Activated T-cell treated with anti-CD3 and anti-CD28 coated beads, Interleukin-2, amount 50 U/mL, for 48 hours (primary cell): Measurements from ENCODE around the gene HDDC3.
A peak's percentile ranks its signal among the peaks of the same experiment; 100 is the strongest.

Experiments
- DNase-seq, 2 experiments: peaks; one replicate each; pipeline ENCODE4 v3.0.0-alpha.2; 2020

The HDDC3 gene, protein sequence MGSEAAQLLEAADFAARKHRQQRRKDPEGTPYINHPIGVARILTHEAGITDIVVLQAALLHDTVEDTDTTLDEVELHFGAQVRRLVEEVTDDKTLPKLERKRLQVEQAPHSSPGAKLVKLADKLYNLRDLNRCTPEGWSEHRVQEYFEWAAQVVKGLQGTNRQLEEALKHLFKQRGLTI

DNA sequence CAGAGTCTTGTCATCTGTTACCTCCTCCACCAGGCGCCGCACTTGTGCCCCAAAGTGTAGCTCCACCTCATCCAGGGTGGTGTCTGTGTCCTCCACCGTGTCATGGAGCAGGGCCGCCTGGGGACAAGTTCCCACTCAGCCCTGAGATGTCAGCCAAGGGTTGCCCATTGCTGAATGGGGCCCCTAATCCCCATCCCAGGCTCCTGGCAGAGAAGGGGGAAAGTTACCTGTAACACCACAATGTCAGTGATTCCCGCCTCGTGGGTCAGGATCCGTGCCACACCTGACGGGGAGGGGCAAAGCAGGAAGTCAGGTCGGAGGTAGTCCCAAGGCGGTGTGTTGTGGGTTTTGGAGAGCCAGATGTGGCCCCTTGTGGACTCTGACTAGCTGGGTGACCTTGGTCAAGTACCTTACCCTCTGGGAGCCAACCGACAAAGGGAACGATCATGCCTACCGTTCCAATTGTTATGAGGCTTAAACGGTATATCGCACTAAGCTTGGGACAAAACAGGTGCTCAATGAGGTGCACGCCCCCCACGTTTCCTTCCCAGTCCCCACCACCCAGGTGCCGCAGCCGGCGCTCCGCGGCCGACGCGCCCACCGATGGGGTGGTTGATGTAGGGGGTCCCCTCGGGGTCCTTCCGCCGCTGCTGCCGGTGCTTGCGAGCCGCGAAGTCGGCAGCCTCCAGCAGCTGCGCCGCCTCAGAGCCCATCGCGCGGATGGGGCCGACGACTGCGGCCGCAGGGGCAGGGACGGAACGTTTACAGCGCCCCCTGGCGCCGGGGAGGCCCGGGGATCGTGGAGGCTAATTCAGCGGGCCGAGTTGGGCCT lies at the start of gene HDDC3:
TSS of gene HDDC3 (minus strand) at position 722 of the 832 bp plus-strand sequence. CDS start at position 713, 9 bp downstream.
- peak; percentile 95 to 96 for DNase-seq

GRCh38 chr15:90982135-90982534 lies 49.8 kb upstream of the HDDC3 start:
- no peak for DNase-seq

DNA sequence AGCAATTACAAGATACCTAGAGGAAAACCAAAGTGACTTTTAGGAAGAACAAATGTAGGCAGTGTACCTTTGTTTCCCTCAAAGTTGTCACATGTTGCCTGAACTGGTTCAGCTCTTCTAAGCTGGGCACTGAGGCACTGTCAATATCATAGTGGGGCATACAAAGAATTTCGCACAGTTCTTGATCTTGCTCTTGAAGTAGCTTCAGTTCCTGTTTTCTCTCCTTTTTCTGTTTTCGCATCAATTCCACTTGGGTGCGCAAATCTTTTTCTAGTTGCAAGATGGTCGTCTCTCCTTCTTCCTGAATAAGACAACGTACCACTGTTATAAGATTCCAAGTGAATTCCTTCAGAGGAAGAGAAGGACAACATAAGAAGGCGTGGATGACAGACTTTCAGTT lies 49.3 kb upstream of the HDDC3 start:
- no peak for DNase-seq

DNA sequence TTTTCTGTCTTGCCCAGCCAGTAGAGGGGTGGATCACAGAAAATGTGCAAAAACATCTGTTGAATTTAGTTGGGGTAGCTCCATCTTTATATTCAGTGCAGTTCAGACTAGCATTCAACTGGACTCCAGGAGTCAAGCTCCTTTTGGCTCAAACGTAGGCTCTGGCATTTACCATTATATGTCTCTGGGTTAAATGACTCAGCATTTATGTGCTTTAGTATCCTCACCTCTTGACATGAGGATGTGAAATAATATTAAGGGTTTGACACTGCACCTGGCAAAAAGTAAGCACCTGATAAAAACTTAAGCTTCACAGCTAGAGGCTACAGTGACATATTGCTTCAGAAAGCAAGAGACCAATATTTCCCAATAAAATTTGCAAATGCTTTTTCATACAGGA lies 47.2 kb upstream of the HDDC3 start:
- no peak for DNase-seq

- DNase-seq: no peak
Observed at GRCh38 chr15:90974216-90974615, 41.9 kb upstream of the HDDC3 start.

GRCh38 chr15:90972133-90972532 lies 39.8 kb upstream of the HDDC3 start:
- no peak for DNase-seq

DNA sequence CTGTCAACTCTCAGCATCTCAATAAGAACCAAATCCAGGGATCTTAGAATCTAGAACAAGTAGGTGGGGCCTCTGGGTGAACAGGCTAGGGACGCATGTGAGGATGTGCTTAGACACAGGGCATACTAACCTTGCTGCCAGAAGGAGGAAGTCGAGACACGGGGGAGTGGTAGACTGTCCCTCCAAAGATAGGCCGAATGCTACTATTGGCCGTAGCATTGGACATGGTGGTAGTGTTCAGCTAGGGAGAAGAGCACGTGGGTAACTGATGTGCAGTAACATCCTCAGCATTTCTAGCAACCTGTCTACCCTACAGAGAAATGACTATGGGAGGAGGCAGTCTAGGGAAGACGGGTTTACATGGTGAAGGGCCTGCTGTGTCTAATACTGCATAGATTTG lies 37.9 kb upstream of the HDDC3 start:
- no peak for DNase-seq

DNA sequence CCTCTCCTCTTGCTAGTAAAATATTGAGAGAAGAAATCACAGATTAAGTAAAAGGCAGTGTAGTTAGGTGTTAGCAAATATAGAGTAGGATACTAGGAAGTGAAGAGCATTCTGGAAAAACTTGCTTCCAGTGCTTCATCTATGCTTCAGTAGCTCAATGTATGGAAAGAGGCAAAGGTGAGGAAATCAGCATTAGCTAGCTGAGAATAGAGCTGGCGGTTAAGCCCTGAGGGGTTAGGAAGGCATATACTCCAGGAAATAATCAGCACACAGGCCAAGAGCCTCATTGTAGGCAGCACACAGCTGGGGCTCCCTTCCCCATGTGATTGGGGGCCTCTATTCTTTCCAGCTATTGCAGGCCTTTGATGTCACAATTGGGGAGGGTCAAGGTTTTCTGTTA lies 36.1 kb upstream of the HDDC3 start:
- DNase-seq: no peak

- no peak for DNase-seq
Observed at GRCh38 chr15:90967206-90967605, 34.9 kb upstream of the HDDC3 start.

- no peak for DNase-seq
Observed at GRCh38 chr15:90966262-90966661, 33.9 kb upstream of the HDDC3 start.

DNA sequence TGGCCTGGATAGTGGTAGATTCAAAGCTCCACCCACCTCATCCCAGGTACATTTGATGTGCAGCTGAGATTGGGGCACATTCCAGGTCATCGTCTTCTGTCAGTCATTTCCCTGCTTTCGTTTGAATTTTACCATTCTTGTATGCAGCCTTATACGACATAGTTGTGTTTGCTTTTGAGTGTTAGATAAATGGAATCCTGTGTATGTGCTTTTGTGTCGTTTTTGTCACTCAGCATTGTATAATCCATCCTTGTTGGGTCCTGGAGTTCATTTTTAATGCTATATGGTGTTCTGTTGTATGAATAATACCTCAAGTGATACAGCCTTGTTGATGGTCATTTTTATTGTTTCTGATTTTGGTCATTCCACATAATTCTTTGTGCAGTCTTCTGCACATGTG lies 29.7 kb upstream of the HDDC3 start:
- DNase-seq: no peak

DNA sequence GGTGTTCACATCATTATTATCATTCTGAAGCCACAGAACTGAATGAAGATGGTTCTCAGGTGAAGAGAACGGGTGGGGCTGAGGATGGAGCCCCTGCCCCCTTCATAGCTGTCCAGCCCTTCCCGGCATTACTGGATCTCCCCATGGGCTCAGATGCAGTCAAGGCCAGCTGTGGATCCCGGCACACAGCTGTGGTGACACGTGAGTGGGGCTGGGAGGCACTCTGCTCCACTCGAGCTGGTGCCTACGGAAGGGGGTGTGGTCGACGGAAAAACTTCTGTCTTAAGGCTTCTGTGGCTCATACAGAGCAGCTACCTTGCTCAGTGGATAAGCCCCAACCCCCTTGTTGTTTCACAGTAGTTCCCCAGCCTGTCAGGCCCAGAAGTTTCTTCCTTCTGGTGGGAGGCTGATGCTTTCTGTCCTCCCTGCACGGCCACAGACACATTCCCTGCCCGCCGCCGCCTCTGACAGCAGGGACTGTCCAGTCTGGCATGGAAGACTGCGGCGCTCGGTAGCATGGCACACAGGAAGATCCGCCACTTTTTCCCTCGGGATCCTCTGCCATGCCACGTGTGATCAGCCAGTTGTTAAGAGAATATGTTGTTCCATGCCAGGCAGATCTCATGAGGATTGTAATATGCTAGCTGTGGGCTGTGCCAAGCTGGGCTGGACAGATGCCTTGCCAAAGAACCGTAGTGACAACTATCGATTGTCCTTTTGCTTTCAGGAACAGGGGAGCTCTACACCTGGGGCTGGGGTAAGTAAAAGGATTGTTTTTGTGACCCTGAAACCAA lies 28.1 kb upstream of the HDDC3 start:
- no peak for DNase-seq

DNA sequence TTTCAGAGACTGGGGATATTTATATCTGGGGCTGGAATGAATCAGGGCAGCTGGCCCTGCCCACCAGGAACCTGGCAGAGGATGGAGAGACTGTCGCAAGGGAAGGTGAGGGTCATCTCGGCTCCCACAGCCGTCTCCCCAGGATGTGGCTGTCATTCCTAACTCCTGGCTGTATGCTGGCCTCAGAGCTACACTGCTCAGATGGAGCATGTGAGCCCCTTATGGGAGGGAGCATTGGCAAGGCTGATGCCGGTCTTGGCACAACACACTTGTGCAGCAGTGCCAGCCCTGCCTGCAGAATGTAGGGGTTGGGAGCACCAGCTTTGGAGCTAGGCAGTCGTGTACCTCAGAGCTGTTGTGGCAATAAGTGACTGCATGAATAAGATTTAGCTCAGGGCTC lies 27.5 kb upstream of the HDDC3 start:
- no peak for DNase-seq

- no peak for DNase-seq
Observed at GRCh38 chr15:90959028-90959595, 26.8 kb upstream of the HDDC3 start.

DNA sequence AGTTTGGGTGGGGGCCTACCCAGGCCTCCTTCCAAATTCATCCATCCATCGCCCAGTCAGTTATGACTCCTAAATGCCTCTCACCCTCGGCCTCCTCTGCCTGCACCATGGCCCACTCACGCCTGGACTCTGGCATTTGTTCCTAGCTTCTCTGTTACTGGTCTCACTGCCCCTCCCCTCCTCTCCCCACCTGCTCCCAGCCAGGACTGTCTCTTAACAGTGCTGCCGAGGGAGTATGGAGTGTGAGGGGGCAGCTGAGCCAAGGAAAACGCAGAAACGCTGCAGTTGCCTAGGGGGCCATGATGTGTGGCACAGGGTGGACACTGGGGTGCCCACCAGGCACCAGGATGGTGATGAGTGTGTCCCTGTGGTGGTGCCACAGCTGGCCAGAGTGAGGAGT lies 25.4 kb upstream of the HDDC3 start:
- no peak for DNase-seq

GRCh38 chr15:90957031-90957790 lies 24.9 kb upstream of the HDDC3 start:
- no peak for DNase-seq

- peak; percentile 82 to 83 for DNase-seq
Observed at GRCh38 chr15:90956274-90957030, 24.1 kb upstream of the HDDC3 start.

DNA sequence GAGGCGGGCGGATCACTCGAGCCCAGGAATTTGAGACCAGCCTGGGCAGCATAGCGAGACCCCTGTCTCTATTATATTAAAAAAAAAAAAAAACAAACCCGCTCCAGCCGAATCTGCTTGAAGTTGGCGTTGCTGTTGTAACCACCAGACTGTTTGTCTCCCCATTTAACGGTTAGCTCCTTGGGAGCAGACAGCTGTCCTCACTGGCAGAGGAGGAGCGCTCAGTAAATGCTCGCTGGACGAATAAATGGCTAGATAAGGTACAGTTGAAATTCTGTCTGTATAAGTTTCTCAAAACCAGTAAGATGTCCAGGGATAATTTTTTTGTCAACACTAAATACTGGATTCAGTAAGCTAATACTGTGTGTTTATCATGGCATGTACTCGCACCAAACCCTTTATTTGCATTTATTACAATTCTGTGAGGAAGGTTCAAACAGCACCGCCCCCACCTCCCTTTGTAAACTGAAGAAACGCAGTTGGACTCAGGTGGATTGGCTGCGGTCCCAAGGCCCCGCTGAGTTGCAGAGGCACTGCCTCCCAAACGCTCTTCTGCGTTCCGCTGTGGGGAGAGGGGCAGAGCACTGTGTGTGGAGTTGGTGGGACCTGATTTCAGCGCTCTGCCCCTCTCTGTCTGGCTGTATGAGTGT lies 23.4 kb upstream of the HDDC3 start:
- DNase-seq: peak; percentile 32 to 33

DNA sequence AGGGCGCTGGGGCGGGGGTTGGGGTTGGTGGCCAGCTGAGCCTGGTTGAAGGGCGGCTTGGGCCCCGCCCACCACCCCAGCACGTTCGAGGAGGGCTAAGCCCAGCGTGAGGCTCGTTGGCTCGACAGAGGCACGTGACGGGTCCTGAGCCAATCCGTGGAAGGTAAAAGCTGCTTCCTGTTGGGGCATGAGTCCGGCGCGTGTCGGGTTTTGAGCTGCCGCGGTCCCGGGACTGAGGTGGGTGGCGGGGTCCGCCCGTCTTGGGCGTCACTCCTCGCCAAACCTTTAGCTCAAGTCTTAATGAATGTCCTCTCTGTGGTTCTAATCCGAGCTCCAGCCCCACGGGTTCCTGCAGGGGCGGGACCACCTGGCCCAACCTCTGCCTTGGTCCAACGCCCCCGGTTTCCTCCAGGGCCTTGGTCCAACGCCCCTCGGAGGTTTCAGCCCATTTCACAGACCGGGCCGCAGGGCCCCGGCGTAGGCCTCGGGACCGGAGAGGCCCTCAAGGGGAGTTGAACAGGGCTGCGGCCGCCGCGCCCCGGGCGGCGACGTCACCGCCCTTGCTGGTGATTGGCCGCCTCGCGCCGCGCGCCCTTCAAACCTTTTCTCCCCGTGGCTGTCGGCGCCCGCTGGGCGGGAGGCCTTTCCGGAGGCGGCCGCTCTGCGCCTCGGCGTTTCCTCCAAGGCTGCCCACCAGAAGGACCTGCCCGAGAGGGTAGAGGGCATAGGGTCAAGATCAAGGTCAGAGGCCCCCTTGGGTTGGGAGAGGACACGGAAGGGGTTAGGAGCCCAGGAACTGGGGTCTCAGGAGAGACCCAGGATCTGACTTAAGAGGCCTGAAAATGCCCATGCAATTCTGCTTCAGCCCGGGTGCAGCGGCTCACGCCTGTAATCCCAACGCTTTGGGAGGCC lies 22.6 kb upstream of the HDDC3 start, which contains the start of gene RCCD1:
TSS of gene RCCD1 (plus strand) at position 173 of the 912 bp plus-strand sequence. CDS start 1,851 bp downstream, outside the sequence.
- DNase-seq: peak; percentile 92 to 93
